ENCODE measurements around the gene ADAMTS7.
"Not testable (repeated sequence)": the region's sequence is repeated elsewhere in the genome, so short reads cannot be mapped to it uniquely, and the experiment has no call there.

The ADAMTS7 gene

DNA sequence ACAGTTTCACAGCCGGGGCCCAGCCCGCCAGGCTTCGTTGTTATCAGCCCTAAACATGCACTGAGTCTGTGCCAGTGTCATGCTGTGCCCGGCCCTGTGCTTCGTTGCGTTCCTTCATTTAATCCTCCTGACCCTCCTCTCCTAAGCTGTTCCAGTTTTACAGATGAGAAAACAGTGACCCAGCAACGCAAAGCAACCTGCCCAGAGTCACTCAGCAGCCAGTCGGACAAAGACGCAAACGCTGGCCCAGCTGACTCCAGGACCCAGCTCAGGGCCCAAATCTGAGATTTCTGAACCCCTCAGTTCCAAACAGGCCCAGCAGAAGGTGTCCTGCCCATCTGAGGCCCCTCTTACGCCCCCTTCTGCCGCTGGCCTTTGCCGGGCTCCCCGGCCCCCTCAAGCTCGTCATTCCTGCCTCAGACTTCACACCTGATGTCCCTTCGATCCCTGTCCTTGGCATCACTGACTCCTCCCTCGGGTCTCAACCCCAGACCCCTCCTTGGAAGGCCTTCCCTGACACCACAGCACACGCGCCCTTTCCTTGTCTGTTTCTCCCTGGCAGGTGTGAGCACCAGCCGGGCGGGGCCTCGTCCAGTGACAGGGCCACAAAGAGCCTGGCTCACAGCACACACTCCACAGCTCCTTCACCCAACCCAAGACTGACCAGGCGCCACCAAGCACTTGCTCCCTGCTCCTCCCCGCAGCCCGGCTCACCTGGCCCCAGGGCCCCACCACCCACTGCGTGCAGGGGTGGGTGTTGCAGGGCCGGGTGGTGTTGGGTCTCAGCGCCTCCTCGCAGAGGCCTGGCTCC is 48.1 kb downstream of the ADAMTS7 start (continued):
- TF ChIP-seq ZNF623 (tag by site-specific recombination; IDR thresholded peaks at IDR 0.05): no peak
- no peak for TF ChIP-seq ZNF184 (tag by site-specific recombination; IDR thresholded peaks at IDR 0.05)
- no peak for TF ChIP-seq KLF16 (tag by site-specific recombination; IDR thresholded peaks at IDR 0.05)
- no peak for TF ChIP-seq ZNF169 (tag by site-specific recombination; IDR thresholded peaks at IDR 0.05)
- TF ChIP-seq, protein P1, sequence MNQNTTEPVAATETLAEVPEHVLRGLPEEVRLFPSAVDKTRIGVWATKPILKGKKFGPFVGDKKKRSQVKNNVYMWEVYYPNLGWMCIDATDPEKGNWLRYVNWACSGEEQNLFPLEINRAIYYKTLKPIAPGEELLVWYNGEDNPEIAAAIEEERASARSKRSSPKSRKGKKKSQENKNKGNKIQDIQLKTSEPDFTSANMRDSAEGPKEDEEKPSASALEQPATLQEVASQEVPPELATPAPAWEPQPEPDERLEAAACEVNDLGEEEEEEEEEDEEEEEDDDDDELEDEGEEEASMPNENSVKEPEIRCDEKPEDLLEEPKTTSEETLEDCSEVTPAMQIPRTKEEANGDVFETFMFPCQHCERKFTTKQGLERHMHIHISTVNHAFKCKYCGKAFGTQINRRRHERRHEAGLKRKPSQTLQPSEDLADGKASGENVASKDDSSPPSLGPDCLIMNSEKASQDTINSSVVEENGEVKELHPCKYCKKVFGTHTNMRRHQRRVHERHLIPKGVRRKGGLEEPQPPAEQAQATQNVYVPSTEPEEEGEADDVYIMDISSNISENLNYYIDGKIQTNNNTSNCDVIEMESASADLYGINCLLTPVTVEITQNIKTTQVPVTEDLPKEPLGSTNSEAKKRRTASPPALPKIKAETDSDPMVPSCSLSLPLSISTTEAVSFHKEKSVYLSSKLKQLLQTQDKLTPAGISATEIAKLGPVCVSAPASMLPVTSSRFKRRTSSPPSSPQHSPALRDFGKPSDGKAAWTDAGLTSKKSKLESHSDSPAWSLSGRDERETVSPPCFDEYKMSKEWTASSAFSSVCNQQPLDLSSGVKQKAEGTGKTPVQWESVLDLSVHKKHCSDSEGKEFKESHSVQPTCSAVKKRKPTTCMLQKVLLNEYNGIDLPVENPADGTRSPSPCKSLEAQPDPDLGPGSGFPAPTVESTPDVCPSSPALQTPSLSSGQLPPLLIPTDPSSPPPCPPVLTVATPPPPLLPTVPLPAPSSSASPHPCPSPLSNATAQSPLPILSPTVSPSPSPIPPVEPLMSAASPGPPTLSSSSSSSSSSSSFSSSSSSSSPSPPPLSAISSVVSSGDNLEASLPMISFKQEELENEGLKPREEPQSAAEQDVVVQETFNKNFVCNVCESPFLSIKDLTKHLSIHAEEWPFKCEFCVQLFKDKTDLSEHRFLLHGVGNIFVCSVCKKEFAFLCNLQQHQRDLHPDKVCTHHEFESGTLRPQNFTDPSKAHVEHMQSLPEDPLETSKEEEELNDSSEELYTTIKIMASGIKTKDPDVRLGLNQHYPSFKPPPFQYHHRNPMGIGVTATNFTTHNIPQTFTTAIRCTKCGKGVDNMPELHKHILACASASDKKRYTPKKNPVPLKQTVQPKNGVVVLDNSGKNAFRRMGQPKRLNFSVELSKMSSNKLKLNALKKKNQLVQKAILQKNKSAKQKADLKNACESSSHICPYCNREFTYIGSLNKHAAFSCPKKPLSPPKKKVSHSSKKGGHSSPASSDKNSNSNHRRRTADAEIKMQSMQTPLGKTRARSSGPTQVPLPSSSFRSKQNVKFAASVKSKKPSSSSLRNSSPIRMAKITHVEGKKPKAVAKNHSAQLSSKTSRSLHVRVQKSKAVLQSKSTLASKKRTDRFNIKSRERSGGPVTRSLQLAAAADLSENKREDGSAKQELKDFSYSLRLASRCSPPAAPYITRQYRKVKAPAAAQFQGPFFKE (tag by site-specific recombination; IDR thresholded peaks at IDR 0.05; ENCODE audit: borderline replicate concordance): no peak

DNA sequence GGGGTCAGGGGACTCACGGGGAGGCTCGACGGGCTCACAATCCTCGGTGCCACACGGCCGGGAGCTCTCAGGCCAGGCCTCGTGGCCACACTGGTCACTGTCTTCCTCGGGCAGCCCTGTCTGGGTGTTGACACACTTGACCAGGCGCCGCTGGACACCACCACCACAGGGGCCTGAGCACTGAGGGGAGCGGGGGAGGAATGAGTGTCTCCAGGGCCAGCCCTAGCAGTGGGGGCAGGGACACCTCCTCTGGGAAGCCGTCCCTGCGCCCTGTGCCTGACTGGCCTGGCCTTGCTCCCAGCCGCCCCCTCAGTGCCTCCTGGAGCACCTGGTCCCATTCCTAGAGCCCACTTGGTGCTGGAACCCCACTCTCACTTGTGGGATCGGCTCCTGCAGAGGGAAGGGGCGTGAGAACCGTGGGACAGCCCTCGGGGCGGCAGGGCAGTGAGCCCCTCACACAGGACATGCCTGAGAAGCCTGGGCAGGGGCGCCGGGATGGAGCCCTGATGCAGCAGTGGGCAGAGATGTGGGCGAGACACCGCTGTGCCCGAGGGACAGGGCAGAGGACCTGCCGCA is 48.8 kb downstream of the ADAMTS7 start:
- H3K36me3 ChIP-seq (ENCODE audit: control insufficient read depth in 2 of 2, insufficient read depth in 1 of 2, low read length in 2 of 2); H3K27ac ChIP-seq (ENCODE audit: extremely low read depth, low read depth, low read length); H3K9me3 ChIP-seq (ENCODE audit: control insufficient read depth, insufficient read depth, low read depth, low read length); H3K4me3 ChIP-seq (ENCODE audit: low read depth, low read length); H3K4me1 ChIP-seq (ENCODE audit: control insufficient read depth, insufficient read depth, low read length); POLR2A ChIA-PET: not testable (repeated sequence)
- CTCF ChIA-PET: interaction anchor here (0.6 to 1.0 kb wide), 3 partner anchors 12 to 1131 kb away, joined by 3 to 5 read pairs (median 4); no protein-coding TSS in a partner anchor

DNA sequence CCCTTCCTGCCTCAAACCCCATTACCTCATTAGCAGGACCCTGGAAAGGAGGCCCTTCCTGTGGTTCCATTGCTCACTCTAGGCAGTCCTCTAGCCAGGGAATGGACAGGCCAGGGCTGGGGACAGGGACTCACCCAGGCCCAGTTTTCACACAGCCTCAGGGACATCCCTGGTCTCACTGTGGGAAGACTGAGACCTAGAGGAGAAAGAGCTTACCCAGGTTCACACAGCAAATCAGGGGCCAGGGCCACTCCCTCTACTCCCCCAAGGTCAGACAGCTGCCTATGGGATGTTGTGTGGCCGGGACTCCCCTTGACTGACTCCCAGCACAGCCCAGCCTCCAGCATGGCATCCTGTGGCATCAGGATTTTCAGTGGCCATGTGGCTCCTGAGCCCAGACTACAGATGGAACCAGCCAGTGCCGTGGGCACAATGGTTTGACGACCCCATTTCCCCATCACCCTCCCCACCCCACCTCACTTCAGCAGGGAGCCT is 49.3 kb downstream of the ADAMTS7 start:
- Histone ChIP-seq H3K4me1 (ENCODE audit: control insufficient read depth, insufficient read depth, low read length) (0 out of 2 replicates have a peak, but pooled peaks cover 2% of the 10 kb centered on the region), H3K27ac (ENCODE audit: extremely low read depth, low read depth, low read length) (no peak overlapping the region), H3K36me3 (ENCODE audit: control insufficient read depth in 2 of 2, insufficient read depth in 1 of 2, low read length in 2 of 2) (no peaks in the 10 kb centered on the region), H3K9me3 (ENCODE audit: control insufficient read depth, insufficient read depth, low read depth, low read length) (no peaks in the 10 kb centered on the region), H3K4me3 (ENCODE audit: low read depth, low read length) (no peak overlapping the region)
- ChIA-PET CTCF (interaction anchor here (0.6 to 1.0 kb wide), 2 partner anchors 11 to 454 kb away, joined by 3 to 5 read pairs; no protein-coding TSS in a partner anchor), POLR2A (no interaction called here)
- TF ChIP-seq, protein P2, sequence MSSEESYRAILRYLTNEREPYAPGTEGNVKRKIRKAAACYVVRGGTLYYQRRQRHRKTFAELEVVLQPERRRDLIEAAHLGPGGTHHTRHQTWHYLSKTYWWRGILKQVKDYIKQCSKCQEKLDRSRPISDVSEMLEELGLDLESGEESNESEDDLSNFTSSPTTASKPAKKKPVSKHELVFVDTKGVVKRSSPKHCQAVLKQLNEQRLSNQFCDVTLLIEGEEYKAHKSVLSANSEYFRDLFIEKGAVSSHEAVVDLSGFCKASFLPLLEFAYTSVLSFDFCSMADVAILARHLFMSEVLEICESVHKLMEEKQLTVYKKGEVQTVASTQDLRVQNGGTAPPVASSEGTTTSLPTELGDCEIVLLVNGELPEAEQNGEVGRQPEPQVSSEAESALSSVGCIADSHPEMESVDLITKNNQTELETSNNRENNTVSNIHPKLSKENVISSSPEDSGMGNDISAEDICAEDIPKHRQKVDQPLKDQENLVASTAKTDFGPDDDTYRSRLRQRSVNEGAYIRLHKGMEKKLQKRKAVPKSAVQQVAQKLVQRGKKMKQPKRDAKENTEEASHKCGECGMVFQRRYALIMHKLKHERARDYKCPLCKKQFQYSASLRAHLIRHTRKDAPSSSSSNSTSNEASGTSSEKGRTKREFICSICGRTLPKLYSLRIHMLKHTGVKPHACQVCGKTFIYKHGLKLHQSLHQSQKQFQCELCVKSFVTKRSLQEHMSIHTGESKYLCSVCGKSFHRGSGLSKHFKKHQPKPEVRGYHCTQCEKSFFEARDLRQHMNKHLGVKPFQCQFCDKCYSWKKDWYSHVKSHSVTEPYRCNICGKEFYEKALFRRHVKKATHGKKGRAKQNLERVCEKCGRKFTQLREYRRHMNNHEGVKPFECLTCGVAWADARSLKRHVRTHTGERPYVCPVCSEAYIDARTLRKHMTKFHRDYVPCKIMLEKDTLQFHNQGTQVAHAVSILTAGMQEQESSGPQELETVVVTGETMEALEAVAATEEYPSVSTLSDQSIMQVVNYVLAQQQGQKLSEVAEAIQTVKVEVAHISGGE (tag by site-specific recombination; conservative IDR thresholded peaks at IDR 0.05; ENCODE audit: low read depth): no peak
- no peak for TF ChIP-seq ZNF549 (tag by site-specific recombination; IDR thresholded peaks at IDR 0.05)
- TF ChIP-seq, protein P3, sequence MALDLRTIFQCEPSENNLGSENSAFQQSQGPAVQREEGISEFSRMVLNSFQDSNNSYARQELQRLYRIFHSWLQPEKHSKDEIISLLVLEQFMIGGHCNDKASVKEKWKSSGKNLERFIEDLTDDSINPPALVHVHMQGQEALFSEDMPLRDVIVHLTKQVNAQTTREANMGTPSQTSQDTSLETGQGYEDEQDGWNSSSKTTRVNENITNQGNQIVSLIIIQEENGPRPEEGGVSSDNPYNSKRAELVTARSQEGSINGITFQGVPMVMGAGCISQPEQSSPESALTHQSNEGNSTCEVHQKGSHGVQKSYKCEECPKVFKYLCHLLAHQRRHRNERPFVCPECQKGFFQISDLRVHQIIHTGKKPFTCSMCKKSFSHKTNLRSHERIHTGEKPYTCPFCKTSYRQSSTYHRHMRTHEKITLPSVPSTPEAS (tag by site-specific recombination; IDR thresholded peaks at IDR 0.05): no peak
- TF ChIP-seq, protein P4, sequence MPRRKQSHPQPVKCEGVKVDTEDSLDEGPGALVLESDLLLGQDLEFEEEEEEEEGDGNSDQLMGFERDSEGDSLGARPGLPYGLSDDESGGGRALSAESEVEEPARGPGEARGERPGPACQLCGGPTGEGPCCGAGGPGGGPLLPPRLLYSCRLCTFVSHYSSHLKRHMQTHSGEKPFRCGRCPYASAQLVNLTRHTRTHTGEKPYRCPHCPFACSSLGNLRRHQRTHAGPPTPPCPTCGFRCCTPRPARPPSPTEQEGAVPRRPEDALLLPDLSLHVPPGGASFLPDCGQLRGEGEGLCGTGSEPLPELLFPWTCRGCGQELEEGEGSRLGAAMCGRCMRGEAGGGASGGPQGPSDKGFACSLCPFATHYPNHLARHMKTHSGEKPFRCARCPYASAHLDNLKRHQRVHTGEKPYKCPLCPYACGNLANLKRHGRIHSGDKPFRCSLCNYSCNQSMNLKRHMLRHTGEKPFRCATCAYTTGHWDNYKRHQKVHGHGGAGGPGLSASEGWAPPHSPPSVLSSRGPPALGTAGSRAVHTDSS (tag by site-specific recombination; IDR thresholded peaks at IDR 0.05): no peak
- no peak for TF ChIP-seq ZBTB1 (tag by site-specific recombination; IDR thresholded peaks at IDR 0.05)
- TF ChIP-seq ZBTB21 (tag by site-specific recombination; IDR thresholded peaks at IDR 0.05): no peak
- no peak for TF ChIP-seq ZNF211 (tag by site-specific recombination; IDR thresholded peaks at IDR 0.05; ENCODE audit: low read depth)
- TF ChIP-seq, protein P5, sequence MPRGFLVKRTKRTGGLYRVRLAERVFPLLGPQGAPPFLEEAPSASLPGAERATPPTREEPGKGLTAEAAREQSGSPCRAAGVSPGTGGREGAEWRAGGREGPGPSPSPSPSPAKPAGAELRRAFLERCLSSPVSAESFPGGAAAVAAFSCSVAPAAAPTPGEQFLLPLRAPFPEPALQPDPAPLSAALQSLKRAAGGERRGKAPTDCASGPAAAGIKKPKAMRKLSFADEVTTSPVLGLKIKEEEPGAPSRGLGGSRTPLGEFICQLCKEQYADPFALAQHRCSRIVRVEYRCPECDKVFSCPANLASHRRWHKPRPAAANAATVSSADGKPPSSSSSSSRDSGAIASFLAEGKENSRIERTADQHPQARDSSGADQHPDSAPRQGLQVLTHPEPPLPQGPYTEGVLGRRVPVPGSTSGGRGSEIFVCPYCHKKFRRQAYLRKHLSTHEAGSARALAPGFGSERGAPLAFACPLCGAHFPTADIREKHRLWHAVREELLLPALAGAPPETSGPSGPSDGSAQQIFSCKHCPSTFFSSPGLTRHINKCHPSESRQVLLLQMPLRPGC (tag by site-specific recombination; IDR thresholded peaks at IDR 0.05): no peak
- TF ChIP-seq, protein P6, sequence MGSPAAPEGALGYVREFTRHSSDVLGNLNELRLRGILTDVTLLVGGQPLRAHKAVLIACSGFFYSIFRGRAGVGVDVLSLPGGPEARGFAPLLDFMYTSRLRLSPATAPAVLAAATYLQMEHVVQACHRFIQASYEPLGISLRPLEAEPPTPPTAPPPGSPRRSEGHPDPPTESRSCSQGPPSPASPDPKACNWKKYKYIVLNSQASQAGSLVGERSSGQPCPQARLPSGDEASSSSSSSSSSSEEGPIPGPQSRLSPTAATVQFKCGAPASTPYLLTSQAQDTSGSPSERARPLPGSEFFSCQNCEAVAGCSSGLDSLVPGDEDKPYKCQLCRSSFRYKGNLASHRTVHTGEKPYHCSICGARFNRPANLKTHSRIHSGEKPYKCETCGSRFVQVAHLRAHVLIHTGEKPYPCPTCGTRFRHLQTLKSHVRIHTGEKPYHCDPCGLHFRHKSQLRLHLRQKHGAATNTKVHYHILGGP (tag by site-specific recombination; IDR thresholded peaks at IDR 0.05): no peak
- no peak for TF ChIP-seq HOXC10 (CRISPR knock-in tag; IDR thresholded peaks at IDR 0.05)
